Activated CD8-positive, alpha-beta T cell treated with anti-CD3 and anti-CD28 coated beads for 36 hours (primary cell): ENCODE measurements around the gene OPCML. TPM values are rescaled to one million over a fixed set of nuclear protein-coding genes. Genes with fewer than 3 reads are reported as not detected.

Experiments used
- ATAC-seq: fragments of 200-7000 bp; cut with Tn5 transposase; one replicate; pipeline ENCODE4 v1.10.0; 2021; ENCODE audit warnings: mild to moderate bottlenecking, moderate library complexity
- CTCF ChIA-PET: fragments of 350-600 bp; sonication (Branson Sonifier 250); formaldehyde crosslinking; loops from one replicate; lab custom pipeline; 2021; ENCODE audit warnings: antibody characterized with exemption; lab: Charles Lee
- POLR2A ChIA-PET: fragments of 350-600 bp; sonication (Branson Sonifier 250); formaldehyde crosslinking; loops from one replicate; lab custom pipeline; 2021; ENCODE audit warnings: antibody characterized with exemption; lab: Charles Lee
- DNase-seq: peaks from one replicate; pipeline ENCODE4 v3.0.0-alpha.2; 2020
- H3K27ac Mint-ChIP-seq: one replicate; pipeline ENCODE4 v1.8.0; 2021; ENCODE audit warnings: mild to moderate bottlenecking, mixed read lengths
- H3K27me3 Mint-ChIP-seq: one replicate; pipeline ENCODE4 v1.8.0; 2021; ENCODE audit warnings: mixed read lengths
- H3K36me3 Mint-ChIP-seq: one replicate; pipeline ENCODE4 v1.8.0; 2021; ENCODE audit warnings: low read depth, mixed read lengths
- H3K4me1 Mint-ChIP-seq: one replicate; pipeline ENCODE4 v1.8.0; 2021; ENCODE audit warnings: low read depth, mixed read lengths
- H3K4me3 Mint-ChIP-seq: one replicate; pipeline ENCODE4 v1.8.0; 2021; ENCODE audit warnings: mild to moderate bottlenecking, moderate library complexity, mixed read lengths
- H3K9me3 Mint-ChIP-seq: one replicate; pipeline ENCODE4 v1.8.0; 2021; ENCODE audit warnings: mixed read lengths
- intact Hi-C: fragments of 100-400 bp; cut with micrococcal nuclease; formaldehyde crosslinking; loops from one replicate; pipeline ENCODE4 v1.10.0; 2022
- total RNA-seq, 2 experiments: library from RNA; stranded (reverse); gene quantifications; one replicate each; pipeline ENCODE4 v1.2.3, GENCODE V29; 2021
- TF ChIP-seq, protein P1 (sequence below): fragments of 200-600 bp; IDR thresholded peaks from one replicate; pipeline ENCODE4 v1.8.0; 2022; ENCODE audit warnings: antibody characterized with exemption, mild to moderate bottlenecking

Gene OPCML
- total RNA-seq, 2 experiments from 2014 or later, result not detected

DNA sequence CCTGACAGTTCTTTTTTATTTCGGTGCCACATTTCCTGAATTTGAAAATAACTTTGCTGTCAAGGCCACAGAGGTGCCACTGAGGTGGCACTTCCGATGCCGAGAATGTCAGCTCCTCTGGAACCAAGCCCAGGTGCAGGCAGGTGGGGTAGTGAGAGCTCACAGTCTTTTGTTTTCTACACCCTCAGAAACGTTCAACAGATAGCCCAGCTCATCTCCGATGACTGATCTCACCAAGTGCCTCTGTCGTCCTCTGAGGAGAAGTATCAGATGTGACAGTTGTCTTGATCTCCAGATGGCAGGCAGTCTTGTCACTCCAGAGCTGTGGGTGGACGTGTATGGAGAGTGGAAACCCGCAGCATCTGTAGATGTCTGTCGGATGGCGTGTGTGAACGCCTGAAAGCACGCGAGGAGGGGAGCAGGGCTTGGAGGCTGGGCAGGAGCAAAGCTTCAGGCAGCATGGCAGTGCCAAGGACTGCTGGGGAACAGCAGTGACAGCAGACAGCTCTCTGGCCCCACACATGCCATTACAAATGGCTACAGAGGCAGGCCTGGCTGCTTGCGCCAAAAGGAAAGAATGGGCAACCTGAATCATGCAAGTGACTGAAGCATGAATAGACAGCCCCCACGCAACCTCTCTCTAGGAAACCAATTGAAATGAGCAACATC is 877.0 kb downstream of the OPCML start:
- H3K27me3 Mint-ChIP-seq, result no peaks in the 10 kb centered on the region
- no peaks in the 10 kb centered on the region for H3K36me3 Mint-ChIP-seq
- ATAC-seq, result no peak
- H3K27ac Mint-ChIP-seq, result no peak overlapping the region
- CTCF ChIA-PET, result no interaction called here
- POLR2A ChIA-PET, result no interaction called here
- no peaks in the 10 kb centered on the region for H3K4me1 Mint-ChIP-seq
- TF ChIP-seq, protein P1, sequence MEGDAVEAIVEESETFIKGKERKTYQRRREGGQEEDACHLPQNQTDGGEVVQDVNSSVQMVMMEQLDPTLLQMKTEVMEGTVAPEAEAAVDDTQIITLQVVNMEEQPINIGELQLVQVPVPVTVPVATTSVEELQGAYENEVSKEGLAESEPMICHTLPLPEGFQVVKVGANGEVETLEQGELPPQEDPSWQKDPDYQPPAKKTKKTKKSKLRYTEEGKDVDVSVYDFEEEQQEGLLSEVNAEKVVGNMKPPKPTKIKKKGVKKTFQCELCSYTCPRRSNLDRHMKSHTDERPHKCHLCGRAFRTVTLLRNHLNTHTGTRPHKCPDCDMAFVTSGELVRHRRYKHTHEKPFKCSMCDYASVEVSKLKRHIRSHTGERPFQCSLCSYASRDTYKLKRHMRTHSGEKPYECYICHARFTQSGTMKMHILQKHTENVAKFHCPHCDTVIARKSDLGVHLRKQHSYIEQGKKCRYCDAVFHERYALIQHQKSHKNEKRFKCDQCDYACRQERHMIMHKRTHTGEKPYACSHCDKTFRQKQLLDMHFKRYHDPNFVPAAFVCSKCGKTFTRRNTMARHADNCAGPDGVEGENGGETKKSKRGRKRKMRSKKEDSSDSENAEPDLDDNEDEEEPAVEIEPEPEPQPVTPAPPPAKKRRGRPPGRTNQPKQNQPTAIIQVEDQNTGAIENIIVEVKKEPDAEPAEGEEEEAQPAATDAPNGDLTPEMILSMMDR, result no peak
- no peak overlapping the region for H3K4me3 Mint-ChIP-seq
- no peaks in the 10 kb centered on the region for H3K9me3 Mint-ChIP-seq
- DNase-seq, result no peak
- intact Hi-C loops, result no loop called here

DNA sequence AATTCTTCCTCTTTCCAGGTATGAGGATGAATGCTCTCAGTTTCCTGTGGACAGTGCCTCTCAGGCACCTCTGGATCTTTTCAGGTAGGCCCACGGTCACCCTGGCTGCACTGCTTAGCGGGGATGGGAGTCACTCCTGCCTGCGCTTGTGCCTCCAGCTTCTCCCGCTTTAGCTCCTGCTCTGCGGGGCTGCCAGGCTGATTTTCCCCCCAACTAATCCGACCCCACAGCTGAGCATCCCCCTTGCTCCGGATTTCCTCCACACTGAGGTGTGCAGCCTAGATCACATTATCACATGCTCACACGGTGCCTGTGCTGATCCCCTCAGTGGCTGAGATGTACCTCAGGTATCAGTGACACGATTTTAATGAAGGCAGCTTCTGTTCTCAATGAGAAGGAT is 879.1 kb downstream of the OPCML start:
- ChIA-PET POLR2A (no interaction called here), CTCF (interaction anchor here (0.9 kb wide), 1 partner anchor 9 kb away, joined by 3 read pairs; no protein-coding TSS in a partner anchor)
- Mint-ChIP-seq H3K36me3 (no peaks in the 10 kb centered on the region), H3K27ac (no peak overlapping the region), H3K27me3 (no peaks in the 10 kb centered on the region), H3K4me1 (no peaks in the 10 kb centered on the region), H3K4me3 (no peak overlapping the region), H3K9me3 (no peaks in the 10 kb centered on the region)
- ATAC-seq (no peak), DNase-seq (no peak)
- intact Hi-C loops, result no loop called here
- TF ChIP-seq, protein P1, result no peak

DNA sequence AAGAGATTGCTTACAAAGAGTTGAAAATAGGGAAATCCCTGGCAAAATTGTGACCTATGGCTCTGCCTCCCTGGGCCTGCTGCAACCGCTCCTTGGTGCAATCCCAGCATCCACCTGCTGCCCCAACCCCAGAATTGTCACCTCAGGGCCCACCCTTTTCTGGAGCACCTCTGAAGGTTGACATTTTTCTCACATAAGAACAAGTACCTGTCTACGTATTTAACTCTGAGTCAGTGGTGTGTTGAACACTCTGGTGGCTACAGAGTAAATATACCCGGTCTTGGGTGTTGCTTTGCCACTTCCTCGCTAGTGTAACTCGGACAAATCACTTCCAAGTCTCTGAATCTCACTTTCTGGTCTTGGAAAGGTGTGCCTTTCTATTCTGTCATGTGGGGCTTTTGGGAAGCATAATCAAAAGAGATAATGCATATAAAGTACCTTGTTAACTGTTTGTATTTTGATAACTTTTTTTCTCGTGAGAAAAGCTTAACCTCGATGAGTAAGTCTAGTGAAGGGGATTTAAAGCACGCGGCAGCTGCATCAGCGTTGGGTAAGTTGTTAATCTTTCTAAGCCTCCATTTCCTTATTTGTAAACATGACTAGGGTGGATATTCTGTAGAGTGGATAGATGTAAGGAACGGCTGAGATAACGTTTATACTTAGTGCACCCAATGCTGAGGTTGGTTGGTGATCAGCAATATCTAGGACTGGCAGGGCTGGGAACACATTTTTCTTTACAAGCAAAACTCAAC is 881.2 kb downstream of the OPCML start:
- Mint-ChIP-seq H3K4me1 (no peaks in the 10 kb centered on the region), H3K36me3 (no peaks in the 10 kb centered on the region), H3K27me3 (no peaks in the 10 kb centered on the region), H3K4me3 (no peak overlapping the region), H3K27ac (no peak overlapping the region), H3K9me3 (no peaks in the 10 kb centered on the region)
- ChIA-PET CTCF (no interaction called here), POLR2A (no interaction called here)
- intact Hi-C loops, result no loop called here
- TF ChIP-seq, protein P1, result no peak
- DNase-seq (no peak), ATAC-seq (no peak)

DNA sequence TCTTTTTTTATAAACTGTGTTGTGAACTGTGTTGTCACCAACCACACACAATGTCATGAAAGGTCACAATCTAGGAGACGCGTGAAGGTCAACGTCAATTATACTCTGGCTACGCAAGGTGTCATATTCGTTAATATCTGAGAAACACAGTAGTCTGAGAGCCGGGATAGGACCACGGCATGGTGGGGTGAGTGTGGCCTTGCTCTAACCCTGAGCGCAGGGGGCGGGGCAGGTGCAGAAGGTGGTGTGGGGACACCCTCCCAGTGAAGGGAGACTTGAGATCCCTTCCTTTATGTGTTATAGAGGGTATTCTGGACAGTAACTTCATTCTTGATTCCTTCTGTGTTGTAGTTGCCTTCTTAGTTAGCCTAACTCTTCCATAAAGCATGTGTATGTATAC is 883.0 kb downstream of the OPCML start:
- Mint-ChIP-seq H3K4me1 (no peaks in the 10 kb centered on the region), H3K4me3 (no peak overlapping the region), H3K27ac (no peak overlapping the region), H3K36me3 (no peaks in the 10 kb centered on the region), H3K27me3 (no peaks in the 10 kb centered on the region), H3K9me3 (no peaks in the 10 kb centered on the region)
- TF ChIP-seq, protein P1, result no peak
- DNase-seq, result no peak
- intact Hi-C loops, result no loop called here
- no peak for ATAC-seq
- ChIA-PET CTCF (no interaction called here), POLR2A (no interaction called here)

DNA sequence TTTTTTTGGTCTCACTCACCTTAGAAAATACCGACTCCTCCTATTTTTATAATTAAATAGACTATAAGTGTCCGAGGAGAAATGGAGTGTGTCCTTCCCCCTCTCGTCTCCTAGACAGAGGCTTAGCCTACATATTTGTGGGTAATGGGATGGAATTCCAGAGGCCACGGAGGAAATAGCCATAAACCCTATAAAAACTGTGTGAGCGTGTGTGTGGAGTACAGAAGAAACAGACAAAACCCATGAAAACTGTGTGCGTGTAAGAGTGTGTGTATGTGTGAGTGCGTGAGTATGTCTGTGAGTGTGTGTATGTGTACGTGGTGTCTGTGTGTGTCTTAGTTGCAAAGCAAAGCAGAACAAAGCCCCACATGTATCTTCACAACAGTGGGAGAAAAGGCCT is 883.5 kb downstream of the OPCML start:
- no peak overlapping the region for H3K27ac Mint-ChIP-seq
- H3K36me3 Mint-ChIP-seq, result no peaks in the 10 kb centered on the region
- no peaks in the 10 kb centered on the region for H3K9me3 Mint-ChIP-seq
- ATAC-seq (no peak), DNase-seq (no peak)
- TF ChIP-seq, protein P1, result no peak
- no peaks in the 10 kb centered on the region for H3K4me1 Mint-ChIP-seq
- ChIA-PET CTCF (no interaction called here), POLR2A (no interaction called here)
- intact Hi-C loops, result no loop called here
- no peaks in the 10 kb centered on the region for H3K27me3 Mint-ChIP-seq
- H3K4me3 Mint-ChIP-seq, result no peak overlapping the region
